ENCODE data around the gene TRIO.

TRIO gene

DNA sequence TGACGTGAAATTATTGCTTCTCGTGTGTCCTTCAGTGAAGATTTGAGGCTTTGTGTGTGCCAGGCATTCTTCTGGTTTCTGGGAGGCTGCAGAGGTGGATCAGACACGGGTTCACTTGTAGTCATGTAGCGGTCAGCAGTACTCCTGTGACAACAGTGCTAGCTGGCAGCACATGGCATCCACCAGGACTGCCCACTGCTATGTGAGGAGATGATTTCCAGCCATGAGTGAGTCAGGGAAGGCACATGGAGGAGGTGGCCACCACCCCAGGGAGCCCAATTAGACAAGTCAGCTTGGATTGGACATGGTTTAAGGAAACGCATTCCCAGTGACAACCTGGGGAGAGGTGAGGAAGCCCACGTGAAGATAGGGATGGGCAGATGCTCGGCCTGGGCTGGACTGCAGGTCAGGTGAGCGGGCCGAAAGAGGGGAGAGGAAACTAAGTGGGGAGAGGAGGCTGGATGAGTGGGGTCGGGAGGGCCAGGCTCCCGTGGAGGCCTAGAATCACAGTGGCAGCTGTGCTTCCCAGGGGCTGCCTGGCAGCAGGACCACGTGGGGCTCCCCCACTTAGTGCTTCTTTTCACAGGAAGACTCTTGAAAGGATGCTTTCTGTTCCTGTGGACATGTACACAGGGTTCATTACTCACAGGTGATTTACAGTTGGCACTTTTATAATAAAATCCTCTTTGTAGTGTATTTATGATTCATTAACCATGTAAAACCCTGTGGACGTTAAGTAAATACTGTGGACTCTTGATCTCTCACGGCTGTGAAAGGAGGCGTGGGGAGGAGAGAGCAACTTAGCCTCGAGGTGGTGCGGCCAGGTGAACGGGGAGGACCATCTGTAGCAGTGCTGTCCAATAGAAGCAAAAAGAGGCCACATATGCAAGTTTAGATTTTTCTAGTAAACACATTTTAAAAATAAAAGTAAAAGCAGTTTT is 358.5 kb downstream of the TRIO start:
- no peak for DNase-seq

DNA sequence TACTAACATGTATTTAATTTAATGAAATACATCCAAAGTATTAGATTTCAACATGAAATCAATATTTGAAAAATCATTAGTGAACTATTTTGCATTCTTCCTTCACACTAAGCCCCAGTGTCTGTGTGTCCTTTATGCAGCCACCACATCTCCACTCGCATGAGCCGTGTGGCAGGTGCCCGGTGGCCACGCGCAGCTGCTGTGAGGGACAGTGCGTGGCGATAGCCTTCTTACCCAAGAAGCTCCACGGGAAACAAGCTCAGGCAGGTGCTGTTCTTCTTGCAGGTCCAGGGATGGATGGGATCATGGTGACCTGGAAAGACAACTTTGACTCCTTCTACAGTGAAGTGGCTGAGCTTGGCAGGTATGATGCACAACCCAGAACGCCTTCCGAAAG is 359.1 kb downstream of the TRIO start:
- DNase-seq, result no peak

DNA sequence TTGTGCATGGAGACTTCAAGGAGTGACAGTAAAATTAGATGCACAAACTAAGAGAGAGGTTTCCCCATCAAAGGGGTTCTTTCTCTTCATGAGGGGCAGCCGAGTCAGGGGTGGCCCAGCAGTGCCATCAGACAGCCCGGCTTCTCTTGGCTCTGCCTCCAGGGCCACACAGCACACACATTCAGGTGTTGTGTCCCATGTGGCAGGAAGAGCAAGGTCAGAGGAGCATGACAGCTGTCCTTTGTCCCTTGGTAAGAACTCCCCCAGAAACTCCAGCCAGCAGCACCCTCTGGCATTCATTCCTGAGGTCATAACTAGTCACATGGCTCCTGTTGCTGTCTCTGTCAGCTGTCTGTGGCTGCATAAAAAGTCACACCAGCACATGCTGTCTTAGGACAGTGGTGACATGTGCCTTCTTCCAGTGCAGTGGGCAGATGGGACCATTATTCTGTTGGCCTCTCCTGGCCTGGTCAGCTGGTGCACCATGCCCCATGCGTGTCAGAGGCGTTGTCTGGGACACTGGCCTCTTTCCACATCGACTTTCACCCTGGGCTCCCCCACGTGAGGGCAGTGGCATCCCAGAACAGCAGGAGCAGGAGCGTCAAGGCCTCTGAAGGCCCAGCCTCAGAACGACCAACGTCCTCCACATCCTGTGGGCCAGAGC is 360.0 kb downstream of the TRIO start:
- DNase-seq, result no peak

DNA sequence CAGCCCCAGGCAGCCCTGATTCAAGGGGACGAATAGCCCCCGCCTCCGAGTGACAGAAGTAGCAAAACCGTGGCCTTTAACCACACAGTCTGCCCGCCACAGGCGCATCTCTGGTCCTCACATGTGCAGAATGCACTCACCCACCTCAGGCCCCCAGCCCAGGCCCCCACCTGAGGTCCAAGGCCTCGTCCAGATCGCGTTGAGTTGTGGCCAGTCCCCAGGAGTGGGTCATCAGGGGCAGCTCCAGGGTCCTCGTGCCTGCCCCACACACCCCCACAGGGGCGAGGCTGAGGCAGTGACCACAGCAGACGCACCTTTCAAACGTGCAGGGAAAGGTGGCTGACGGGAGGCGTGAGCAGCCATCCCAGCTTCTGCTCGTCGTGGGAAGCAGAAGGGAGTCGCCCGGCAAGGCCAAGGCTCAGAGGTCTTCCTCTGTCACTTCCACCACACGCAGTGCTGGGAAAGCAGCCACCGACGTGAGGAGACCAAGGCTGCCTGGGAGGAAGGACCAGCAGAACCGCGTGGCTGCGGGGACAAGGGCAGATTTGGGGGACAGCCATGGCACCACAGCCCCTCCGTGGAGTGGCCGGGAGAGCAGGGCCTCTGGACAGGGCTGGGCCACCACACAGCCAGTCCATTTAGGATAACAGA is 360.7 kb downstream of the TRIO start:
- no peak for DNase-seq

DNA sequence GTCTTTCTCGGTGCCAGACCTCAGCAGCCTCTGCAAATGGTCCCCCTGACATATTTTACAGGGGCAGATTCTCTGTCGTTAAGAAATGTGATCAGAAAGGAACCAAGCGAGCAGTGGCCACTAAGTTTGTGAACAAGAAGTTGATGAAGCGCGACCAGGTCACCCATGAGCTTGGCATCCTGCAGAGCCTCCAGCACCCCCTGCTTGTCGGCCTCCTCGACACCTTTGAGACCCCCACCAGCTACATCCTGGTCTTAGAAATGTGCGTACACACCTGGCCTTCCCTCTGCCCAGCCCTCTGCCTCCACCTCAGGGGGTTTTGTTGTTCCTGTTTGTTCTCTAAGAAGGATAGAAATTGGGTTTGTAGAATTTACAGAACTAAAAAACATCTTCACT is 361.2 kb downstream of the TRIO start:
- no peak for DNase-seq

DNA sequence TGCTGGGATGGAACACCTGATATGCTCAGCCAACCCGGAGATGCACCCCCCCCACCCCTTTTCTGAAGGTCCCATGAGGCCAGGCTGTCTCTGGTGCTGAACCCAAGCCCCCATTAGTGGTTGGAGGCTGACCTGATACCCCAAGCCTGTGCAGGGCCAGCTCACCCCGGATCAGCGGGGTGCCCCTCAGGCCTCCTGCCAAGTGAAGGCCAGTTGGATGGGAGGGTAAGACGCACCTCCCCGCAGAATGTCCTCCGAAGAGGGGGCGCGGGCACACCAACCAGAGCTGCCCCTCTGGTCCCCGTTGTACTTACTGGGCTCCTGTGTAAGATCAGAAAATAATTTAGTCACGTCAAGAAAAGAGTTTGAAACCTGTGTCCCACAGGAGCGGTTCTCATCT is 361.7 kb downstream of the TRIO start:
- DNase-seq, result no peak

DNA sequence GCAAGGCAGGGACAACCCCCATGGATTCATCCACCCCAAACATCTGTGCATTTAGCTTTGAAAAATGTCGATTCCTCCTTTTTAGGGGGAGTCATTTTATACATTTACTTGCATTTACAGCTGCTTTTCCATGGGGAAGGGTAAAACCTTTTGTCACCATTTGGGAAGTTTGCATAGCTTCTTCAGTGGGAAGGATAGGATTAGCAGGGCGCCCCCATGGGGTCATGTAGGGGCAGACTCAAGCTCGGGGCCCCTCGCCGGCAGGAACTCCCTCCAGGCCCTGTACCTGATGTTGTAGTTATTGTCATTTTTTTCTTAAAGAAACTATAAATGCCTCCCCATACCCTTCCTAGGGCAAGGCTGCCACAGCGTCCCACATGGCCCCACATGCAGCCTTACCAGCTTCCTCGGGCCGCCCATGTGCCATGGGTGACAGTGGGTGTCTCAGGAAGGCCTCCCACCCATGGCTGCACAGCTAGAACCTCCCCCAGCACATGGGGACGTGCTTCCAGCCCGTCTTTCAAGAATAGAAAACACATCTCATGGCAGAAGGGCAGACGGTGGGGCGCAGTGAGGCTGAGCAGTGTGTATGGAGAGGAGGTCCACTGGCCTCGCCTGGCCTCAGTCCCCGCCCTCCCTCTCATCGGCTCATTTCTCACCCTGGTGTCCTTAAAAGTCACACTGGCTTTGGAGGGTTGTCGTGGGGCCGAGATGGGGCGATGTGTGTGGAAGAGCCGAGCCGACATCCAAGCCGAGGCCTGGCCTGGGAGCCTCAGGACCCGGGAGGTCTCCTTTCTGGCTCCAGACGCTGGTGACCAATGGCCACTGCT is 362.4 kb downstream of the TRIO start:
- DNase-seq, result no peak

DNA sequence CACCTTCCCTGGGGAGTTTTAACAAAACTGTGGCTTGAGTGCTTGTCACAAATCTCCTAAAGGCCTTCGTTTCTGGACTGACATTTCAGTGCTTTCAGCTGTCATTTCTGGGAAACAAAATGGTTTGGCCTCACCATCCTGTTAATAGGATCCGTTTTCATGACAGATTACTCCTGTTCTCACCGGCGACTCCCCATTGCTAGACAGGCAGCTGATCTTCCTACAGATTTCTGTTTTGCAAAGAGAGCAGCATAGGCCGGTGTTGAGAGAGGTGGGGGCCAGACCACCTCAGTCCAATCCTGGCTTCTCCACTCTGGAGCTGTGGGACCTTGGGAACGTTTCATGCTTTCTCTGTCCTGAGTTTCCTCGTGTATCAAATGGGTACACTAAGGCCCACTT is 363.0 kb downstream of the TRIO start:
- no peak for DNase-seq

DNA sequence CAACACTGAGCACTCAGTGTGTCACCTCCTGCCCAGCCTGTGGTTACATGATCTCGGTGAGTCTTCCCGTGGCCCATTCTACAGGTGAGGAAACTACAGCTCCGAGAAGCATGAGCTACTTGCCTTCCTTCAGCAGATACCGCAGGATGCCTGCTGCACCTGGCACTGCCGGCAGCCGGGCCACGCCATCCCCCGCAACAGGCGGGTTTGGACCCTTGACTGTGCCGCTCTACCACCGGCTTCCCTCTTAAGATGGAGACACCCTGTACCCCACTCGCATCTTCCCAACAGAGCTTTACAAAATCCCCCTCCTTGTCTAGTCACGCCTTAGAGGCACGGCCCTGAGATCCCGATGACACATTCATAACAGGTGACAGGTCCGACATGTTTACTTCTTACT is 363.5 kb downstream of the TRIO start:
- DNase-seq, result no peak

DNA sequence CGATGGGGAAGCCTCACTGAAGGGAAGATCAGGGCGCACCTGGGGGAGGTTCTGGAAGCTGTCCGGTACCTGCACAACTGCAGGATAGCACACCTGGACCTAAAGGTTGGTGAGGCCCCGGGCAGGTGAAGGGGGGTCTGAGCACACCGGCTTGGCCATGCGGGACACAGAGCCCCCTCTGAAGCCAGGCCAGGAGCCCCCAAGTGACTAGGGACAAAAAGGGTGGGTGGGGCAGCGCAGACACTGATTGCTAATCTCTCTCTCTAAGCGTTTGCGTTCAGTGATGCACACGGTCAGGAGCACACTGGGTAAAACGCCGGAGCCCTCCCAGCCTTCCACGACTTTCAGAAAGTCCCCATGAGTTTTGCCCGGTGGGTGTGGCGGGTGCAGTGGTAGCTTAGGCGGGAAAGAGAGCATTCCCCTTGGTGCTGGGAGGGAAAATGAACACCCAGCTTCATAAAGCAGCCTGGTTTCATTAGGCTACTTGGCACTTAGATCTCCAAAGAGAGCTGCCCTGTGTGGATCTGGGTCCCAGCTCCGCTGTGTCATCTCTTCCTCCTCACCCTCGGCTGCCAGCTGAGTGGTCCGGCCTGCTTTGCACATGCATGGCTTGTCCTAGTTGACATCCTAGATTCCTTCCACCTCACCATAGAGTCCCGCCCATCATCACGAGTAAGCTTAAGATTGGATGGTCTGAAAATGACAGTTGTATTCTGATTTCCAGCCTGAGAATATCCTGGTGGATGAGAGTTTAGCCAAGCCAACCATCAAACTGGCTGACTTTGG is 364.2 kb downstream of the TRIO start:
- no peak for DNase-seq

DNA sequence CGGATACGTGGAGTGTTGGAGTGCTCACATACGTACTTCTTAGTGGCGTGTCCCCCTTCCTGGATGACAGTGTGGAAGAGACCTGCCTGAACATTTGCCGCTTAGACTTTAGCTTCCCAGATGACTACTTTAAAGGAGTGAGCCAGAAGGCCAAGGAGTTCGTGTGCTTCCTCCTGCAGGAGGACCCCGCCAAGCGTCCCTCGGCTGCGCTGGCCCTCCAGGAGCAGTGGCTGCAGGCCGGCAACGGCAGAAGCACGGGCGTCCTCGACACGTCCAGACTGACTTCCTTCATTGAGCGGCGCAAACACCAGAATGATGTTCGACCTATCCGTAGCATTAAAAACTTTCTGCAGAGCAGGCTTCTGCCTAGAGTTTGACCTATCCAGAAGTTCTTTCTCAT is 364.9 kb downstream of the TRIO start:
- no peak for DNase-seq

DNA sequence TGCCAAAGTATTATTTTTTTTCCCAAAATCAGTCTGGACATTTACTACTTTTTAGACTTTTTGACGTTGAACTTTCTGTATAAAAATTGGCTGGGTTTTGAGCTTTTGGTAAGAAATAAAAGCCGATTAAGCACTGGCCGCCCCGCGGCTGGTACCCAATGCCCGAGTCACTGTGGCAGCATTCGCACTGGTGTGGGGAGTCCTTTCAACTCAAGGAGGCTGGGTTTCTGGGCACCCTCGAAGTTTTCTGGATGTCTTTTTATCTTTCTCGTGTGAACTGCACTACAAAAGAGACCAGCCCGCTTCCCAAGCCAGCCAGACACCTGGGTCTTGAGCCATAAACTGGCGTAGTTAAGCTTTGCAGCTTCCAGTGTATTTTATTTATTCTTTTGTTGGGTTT is 366.4 kb downstream of the TRIO start:
- no peak for DNase-seq

DNA sequence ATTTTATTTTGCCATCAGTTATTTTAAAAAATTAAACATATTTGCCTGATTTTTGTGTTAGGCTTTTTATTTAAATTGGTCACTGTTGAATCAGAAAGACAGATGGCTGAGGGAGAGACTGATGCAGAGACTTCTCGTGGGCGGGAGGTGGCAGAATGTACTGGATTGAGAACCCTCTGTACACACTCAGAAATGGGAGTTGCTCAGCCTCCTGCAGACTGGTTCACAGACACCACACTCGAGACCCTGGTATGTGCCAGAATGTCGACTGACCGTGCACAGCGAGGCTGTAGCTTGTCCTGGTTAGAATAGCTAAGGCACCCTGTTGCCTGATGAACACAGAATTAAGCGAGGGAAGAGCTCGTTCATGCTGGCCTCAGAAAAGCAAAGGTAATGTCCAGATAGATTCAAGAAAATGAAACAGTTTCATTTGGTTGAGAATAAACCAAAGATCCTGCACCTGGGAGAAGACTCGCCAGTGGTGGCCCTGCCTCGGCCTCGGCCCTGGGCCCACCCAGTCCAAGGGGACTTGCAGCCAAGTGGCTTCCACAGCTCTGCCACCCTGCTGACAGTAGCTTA is 367.1 kb downstream of the TRIO start:
- DNase-seq, result no peak

DNA sequence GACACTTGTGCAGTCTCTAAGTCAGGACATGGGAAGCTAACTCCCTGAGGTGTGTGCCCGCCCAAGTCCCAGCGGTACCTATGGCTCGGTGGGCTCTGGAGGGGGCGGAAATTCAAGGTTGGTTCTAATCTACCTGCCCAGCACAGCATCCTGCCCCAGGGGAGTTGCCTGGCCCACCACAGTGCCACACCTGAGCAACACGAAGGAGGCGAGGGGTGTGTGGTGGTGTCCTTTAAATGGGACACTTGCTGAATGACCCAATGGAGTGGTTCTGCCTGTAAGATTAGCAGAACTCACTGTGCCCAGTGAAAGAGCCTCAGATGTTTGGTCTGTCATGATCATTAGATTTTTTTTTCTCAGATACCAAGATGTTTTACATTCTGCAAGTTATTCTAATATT is 367.7 kb downstream of the TRIO start:
- DNase-seq, result no peak

DNA sequence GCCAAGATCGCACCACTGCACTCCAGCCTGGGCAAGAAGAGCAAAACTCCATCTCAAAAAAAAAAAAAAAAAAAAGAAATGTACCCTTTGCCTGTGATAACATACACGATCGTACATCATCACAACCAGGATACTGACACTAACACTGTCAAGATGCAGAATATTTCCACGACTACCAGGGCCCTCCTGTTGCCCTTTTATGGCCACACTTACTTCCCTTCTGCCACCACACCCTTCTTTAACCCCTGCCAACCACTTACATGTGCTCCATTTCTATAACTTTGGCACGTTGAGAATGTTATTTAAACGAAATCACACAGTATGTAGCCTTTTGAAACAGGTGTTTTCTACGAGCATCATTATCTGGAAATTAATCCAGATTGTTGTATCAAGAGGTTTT is 369.4 kb downstream of the TRIO start:
- DNase-seq, result no peak

DNA sequence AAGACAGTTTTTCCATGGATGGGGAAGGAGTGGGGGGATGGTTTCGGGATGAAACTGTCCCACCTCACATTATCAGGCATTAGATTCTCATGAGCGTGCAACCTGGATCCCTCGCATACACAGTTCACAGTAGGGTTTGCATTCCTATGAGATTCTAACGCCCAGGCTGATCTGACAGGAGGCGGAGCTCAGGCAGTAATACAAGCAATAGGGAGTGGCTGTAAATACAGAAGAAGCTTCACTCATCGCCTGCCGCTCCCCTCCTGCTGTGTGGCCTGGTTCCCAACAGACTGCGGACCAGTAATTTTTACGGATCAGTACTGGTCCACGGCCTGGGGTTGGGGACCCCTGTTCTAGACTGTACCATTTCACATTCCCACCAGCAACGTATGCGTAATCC is 370.1 kb downstream of the TRIO start:
- DNase-seq, result no peak

DNA sequence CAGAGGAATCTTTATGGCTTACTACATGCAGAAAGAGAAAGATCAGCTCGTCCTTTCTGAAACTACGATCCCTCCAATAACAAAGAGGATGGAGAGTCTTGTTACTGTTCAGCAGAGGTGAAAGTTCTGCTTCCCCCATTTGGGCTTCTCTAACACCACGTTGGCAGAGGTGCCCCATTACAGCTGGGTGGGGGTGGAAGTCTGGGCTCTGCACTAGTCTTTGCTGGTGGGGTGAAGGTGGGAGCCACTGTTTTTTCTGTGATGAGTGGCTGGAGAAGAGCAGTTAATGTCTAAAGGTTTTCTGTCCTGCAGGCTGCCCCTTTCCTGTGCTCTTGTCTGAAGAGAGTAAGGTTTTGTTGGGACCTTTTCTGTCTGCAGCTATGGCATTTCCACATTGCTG is 373.8 kb downstream of the TRIO start:
- DNase-seq, result no peak

DNA sequence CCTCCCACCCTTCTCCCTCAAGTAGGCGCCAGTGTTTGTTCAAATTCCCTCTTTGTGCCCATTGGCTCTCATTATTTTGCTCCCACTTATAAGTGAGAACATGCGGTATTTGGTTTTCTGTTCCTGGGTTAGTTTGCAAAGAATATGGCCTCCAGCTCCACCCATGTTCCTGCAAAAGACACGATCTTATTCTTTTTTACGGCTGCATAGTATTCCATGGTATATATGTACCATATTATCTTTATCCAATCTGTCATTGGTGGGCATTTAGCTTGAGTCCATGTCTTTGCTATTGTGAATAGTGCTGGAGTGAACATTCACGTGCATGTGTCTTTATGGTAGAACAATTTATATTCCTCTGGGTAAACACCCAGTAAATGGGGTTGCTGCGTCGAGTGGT is 375.5 kb downstream of the TRIO start:
- no peak for DNase-seq

DNA sequence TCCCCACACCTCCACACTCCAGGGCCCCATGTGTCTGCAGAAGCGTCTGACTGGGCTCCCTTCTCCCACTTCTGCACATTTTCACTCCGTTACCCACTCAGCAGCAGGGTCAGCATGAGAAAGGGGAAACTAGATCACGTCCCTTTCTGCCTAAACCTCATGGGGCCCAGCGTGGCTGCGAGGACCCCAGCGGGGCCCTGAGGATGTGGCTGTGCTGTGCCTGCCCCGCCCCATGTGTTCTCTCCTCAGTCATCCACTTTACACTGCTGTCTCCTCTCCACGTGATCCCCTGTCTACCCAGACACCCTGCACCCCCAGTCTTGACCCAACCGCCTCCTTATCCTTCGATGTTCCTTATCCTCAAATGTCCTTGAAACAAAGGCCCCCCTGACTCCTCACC is 378.6 kb downstream of the TRIO start:
- DNase-seq, result no peak

DNA sequence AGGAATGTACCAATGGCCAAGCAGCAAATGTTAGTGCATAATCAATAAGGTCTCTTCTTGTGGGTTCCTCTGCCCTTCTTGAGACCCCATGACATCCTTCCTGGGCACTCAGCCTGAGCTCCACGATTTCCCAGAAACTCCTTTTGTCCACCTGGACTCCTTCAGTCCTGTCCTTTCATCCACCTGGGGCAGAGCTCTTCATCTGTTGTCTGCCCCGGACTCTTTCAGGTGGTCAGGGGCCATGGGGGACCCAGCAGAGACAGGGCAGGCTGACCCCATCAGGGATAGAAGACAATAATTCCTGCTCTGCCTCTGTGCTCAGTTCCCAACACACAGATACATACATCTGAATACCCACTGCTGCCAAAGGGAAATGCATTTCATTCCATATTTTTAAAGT is 379.6 kb downstream of the TRIO start:
- no peak for DNase-seq

DNA sequence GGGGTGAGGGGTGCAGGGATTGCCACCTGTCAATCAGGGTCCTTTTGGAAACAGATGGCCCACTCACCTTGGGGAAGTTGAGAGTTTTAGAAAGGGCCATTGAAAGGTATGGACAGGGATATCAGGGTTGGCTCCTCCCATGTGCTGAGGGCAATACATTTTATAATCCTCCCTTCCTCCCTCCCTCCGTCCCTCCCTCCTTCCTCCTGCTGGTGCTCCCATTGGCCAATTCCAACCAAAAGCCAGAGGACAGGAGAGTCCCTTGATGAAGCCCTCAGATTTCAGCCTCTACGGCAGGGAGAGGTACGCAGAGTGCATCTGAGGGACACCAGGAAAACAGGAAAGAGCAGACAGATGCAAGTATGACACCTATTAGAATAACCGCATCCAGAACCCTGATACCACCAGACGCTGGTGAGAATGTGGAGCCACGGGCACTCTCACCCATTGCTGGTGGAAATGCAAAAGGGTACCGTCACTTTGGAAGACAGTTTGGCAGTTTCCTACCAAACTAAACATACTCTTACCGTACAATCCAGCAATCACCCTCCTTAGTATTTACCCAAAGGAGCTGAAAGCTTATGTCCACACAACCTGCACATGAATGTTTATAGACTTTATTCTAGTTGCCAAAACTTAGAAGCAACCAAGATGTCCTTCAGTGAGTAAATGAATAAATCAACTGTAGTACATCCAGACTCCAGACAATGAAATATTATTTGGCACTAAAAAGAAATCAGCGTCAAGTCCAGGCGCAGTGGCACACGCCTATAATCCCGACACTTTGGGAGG is 380.3 kb downstream of the TRIO start:
- DNase-seq, result no peak
